HFFc6 (cell line): Measurements from ENCODE around the gene HSCB. TPM values are rescaled to one million over a fixed set of nuclear protein-coding genes. Genes with fewer than 3 reads are reported as not detected.
"Not testable (repeated sequence)": the region's sequence is repeated elsewhere in the genome, so short reads cannot be mapped to it uniquely, and the experiment has no call there.

Experiments
- DNase-seq: peaks from one replicate; pipeline ENCODE4 v3.0.0-alpha.2; 2018
- H3K27ac Mint-ChIP-seq: 2 replicates; pipeline ENCODE4 v1.8.0; 2020; ENCODE audit warnings: mild to moderate bottlenecking, mixed read lengths
- H3K27me3 Mint-ChIP-seq: 2 replicates; pipeline ENCODE4 v1.8.0; 2021; ENCODE audit warnings: mild to moderate bottlenecking, moderate library complexity, mixed read lengths; ENCODE audit not compliant: insufficient read depth
- H3K36me3 Mint-ChIP-seq: 2 replicates; pipeline ENCODE4 v1.8.0; 2021; ENCODE audit warnings: low read depth, mixed read lengths
- H3K4me1 Mint-ChIP-seq: 2 replicates; pipeline ENCODE4 v1.8.0; 2020; ENCODE audit warnings: low read depth, mixed read lengths
- H3K4me3 Mint-ChIP-seq: 2 replicates; pipeline ENCODE4 v1.8.0; 2020; ENCODE audit warnings: mild to moderate bottlenecking, moderate library complexity, mixed read lengths
- H3K9me3 Mint-ChIP-seq: 2 replicates; pipeline ENCODE4 v1.8.0; 2020; ENCODE audit warnings: mild to moderate bottlenecking, mixed read lengths
- long read RNA-seq: library from polyadenylated mRNA; unstranded; transcript quantifications from one replicate; pipeline ENCODE4 v2.0.0, GENCODE V29; 2019
- total RNA-seq, 6 experiments: library from RNA; stranded (reverse); fragmentation: NEBNext Ultra II Directional; extraction: Animal tissue kit (Norgen Biotek cat#: 25700); gene quantifications; 2 replicates in 1 of 6; 3 replicates in 5 of 6; pipeline ENCODE4 v1.2.3, GENCODE V29; 2021
- TF ChIP-seq, protein P1 (sequence below): fragments of 200-600 bp; sonication (generic); IDR thresholded peaks from 2 replicates; pipeline ENCODE4 v1.5.0; 2021; ENCODE audit warnings: antibody characterized with exemption, mild to moderate bottlenecking

The HSCB gene, protein sequence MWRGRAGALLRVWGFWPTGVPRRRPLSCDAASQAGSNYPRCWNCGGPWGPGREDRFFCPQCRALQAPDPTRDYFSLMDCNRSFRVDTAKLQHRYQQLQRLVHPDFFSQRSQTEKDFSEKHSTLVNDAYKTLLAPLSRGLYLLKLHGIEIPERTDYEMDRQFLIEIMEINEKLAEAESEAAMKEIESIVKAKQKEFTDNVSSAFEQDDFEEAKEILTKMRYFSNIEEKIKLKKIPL
- total RNA-seq: 10 to 100 TPM; 15.2 to 18.3 (median 16.5) TPM
- long read RNA-seq, transcript HSCB-201 (6 exons, 1,114 nt): major isoform, 8 of 28 reads
- long read RNA-seq, partial matches to known transcripts: 1 of 28 reads
- long read RNA-seq, other reads (novel, unspliced or antisense): 10 of 28 reads

DNA sequence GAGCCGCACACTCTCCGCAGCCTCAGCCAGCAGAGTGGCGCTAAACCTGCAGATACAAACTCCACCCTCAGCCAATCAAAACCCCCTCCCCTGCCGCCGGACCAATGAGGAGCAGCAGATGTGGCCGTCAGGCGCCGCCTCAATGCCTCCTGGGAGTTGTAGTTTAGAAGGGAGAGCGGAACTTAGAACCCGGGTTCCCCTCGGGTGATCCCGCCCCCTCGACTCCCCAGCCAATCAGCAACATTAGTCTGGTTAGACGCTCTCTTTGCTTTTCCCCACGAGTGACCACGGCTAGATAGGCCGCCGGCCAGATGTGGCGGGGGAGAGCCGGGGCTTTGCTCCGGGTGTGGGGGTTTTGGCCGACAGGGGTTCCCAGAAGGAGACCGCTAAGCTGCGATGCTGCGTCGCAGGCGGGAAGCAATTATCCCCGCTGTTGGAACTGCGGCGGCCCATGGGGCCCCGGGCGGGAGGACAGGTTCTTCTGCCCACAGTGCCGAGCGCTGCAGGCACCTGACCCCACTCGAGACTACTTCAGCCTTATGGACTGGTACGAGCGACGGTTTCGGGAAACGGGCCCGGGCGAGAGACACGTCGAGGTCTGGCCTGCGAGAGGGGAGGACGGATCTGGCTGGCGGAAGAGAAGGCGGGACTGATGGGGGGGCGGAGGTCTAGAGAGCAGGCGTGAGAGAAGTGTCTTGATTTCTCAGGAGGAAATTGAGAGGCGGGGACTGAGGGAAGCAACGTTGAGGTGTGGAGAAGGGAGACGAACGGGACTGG is at the start of gene HSCB, which contains the start of gene CHEK2:
TSS of gene HSCB (plus strand) at position 255 of the 777 bp plus-strand sequence. CDS start at position 312, 57 bp downstream.
TSS of gene CHEK2 (minus strand) at position 36 of the 777 bp plus-strand sequence. CDS start 7,099 bp downstream, outside the sequence.
- peak within 1 kb of the TSS; percentile 93 for H3K4me3 Mint-ChIP-seq
- H3K27me3 Mint-ChIP-seq: peaks cover 3% of the 10 kb centered on the region; the same call in 1 of the 2 replicates
- TF ChIP-seq, protein P1, sequence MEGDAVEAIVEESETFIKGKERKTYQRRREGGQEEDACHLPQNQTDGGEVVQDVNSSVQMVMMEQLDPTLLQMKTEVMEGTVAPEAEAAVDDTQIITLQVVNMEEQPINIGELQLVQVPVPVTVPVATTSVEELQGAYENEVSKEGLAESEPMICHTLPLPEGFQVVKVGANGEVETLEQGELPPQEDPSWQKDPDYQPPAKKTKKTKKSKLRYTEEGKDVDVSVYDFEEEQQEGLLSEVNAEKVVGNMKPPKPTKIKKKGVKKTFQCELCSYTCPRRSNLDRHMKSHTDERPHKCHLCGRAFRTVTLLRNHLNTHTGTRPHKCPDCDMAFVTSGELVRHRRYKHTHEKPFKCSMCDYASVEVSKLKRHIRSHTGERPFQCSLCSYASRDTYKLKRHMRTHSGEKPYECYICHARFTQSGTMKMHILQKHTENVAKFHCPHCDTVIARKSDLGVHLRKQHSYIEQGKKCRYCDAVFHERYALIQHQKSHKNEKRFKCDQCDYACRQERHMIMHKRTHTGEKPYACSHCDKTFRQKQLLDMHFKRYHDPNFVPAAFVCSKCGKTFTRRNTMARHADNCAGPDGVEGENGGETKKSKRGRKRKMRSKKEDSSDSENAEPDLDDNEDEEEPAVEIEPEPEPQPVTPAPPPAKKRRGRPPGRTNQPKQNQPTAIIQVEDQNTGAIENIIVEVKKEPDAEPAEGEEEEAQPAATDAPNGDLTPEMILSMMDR: peak; percentile 36; the same call in 1 of the 2 replicates
- peak within 1 kb of the TSS; percentile 90 for H3K27ac Mint-ChIP-seq
- no peaks in the 10 kb centered on the region for H3K9me3 Mint-ChIP-seq
- H3K4me1 Mint-ChIP-seq: peaks cover 42% of the 10 kb centered on the region
- DNase-seq: peak; percentile 98
- H3K36me3 Mint-ChIP-seq: peaks cover 7% of the 10 kb centered on the region; the same call in 1 of the 2 replicates

- not testable (repeated sequence) for DNase-seq, H3K27ac Mint-ChIP-seq
These were observed 48.6 kb upstream of the HSCB start for GRCh38 chr22:28693041-28693760.

DNA sequence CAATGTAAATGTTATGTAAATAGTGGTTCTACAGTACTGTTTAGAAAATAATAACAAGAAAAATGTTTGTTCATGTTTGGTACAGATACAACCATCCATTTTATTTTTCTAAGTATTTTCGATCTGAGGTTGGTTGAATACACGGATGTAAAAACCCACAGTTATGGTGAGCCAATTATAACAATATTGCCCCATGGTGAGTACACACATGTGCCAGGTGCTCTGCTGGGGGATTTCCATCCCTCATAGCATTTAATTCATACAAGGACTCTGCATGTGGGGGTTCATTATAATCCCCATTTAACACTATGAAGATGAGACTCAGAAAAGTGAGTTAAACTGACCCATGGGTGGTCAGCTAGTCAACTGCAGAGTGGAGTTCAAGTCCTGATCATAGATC is 38.9 kb upstream of the HSCB start:
- H3K36me3 Mint-ChIP-seq: 0 out of 2 replicates have a peak, but pooled peaks cover 10% of the 10 kb centered on the region
- H3K27me3 Mint-ChIP-seq: no peaks in the 10 kb centered on the region; the same call in none of the 2 replicates
- no peak overlapping the region for H3K27ac Mint-ChIP-seq
- H3K4me1 Mint-ChIP-seq: no peaks in the 10 kb centered on the region
- TF ChIP-seq, protein P1: no peak
- H3K4me3 Mint-ChIP-seq: no peak overlapping the region
- no peak for DNase-seq
- no peaks in the 10 kb centered on the region for H3K9me3 Mint-ChIP-seq

More at GRCh38 chr22:28693041-28693760, 48.6 kb upstream of the HSCB start:
- not testable (repeated sequence) for H3K4me3 Mint-ChIP-seq, H3K27me3 Mint-ChIP-seq, H3K4me1 Mint-ChIP-seq, H3K9me3 Mint-ChIP-seq
- peaks cover 14% of the 10 kb centered on the region for H3K36me3 Mint-ChIP-seq

GRCh38 chr22:28703436-28703835 is 38.4 kb upstream of the HSCB start:
- H3K27ac Mint-ChIP-seq: no peak overlapping the region
- H3K4me3 Mint-ChIP-seq: no peak overlapping the region
- H3K9me3 Mint-ChIP-seq: no peaks in the 10 kb centered on the region
- no peak for DNase-seq
- H3K4me1 Mint-ChIP-seq: no peaks in the 10 kb centered on the region
- H3K27me3 Mint-ChIP-seq: no peaks in the 10 kb centered on the region; the same call in none of the 2 replicates
- TF ChIP-seq, protein P1: no peak
- peaks cover 13% of the 10 kb centered on the region; the same call in 1 of the 2 replicates for H3K36me3 Mint-ChIP-seq

- TF ChIP-seq, protein P1: no peak
- Mint-ChIP-seq H3K9me3 (no peaks in the 10 kb centered on the region), H3K4me1 (peaks cover 27% of the 10 kb centered on the region), H3K4me3 (no peak overlapping the region), H3K36me3 (peaks cover 18% of the 10 kb centered on the region), H3K27ac (no peak overlapping the region), H3K27me3 (no peaks in the 10 kb centered on the region; the same call in 1 of the 2 replicates)
- DNase-seq: no peak
These were observed 35.0 kb upstream of the HSCB start for GRCh38 chr22:28706845-28707244.
